HEK293 (cell line): ENCODE measurements around the gene EIF2B2.

Source experiments
- KLF8 ChIP-seq: fragments of 450-650 bp; formaldehyde crosslinking; IDR thresholded peaks from 2 replicates; pipeline ENCODE4 v1.5.1; 2016; ENCODE audit warnings: missing biosample characterization, missing genetic modification characterization
- PBX3 ChIP-seq: sonication (generic); formaldehyde crosslinking; IDR thresholded peaks from 2 replicates; pipeline ENCODE4 v1.8.1; 2022; ENCODE audit warnings: mild to moderate bottlenecking, moderate library complexity, missing genetic modification reagents
- SALL2 ChIP-seq: fragments of 450-650 bp; formaldehyde crosslinking; IDR thresholded peaks from 2 replicates; pipeline ENCODE4 v1.5.0; 2017; ENCODE audit warnings: missing biosample characterization, mild to moderate bottlenecking, missing genetic modification characterization, borderline replicate concordance
- SP2 ChIP-seq: fragments of 450-650 bp; formaldehyde crosslinking; IDR thresholded peaks from 2 replicates; pipeline ENCODE4 v1.5.1; 2016; ENCODE audit warnings: missing biosample characterization, missing genetic modification characterization
- ZBTB26 ChIP-seq: fragments of 450-650 bp; formaldehyde crosslinking; optimal IDR thresholded peaks from 2 replicates; pipeline ENCODE3; 2016; ENCODE audit warnings: missing biosample characterization, mild to moderate bottlenecking, missing genetic modification characterization
- ZBTB44 ChIP-seq: fragments of 450-650 bp; IDR thresholded peaks from 2 replicates; pipeline ENCODE4 v1.5.1; 2018; ENCODE audit warnings: missing biosample characterization, mild to moderate bottlenecking, missing genetic modification characterization
- ZIC2 ChIP-seq: fragments of 450-650 bp; formaldehyde crosslinking; IDR thresholded peaks from 2 replicates; pipeline ENCODE4 v1.5.1; 2016; ENCODE audit warnings: missing biosample characterization, missing genetic modification characterization
- ZNF133 ChIP-seq: fragments of 450-650 bp; formaldehyde crosslinking; IDR thresholded peaks from 2 replicates; pipeline ENCODE4 v1.5.1; 2016; ENCODE audit warnings: missing biosample characterization, missing genetic modification characterization
- ZNF148 ChIP-seq: fragments of 450-650 bp; formaldehyde crosslinking; IDR thresholded peaks from 2 replicates; pipeline ENCODE4 v1.5.0; 2017; ENCODE audit warnings: missing biosample characterization, missing genetic modification characterization, borderline replicate concordance
- ZNF16 ChIP-seq: fragments of 450-650 bp; formaldehyde crosslinking; IDR thresholded peaks from 2 replicates; pipeline ENCODE4 v1.5.1; 2016; ENCODE audit warnings: low read depth, missing biosample characterization, missing genetic modification characterization
- ZNF175 ChIP-seq: fragments of 450-650 bp; formaldehyde crosslinking; IDR thresholded peaks from 2 replicates; pipeline ENCODE4 v1.5.1; 2016; ENCODE audit warnings: missing biosample characterization, missing genetic modification characterization
- ZNF239 ChIP-seq: fragments of 450-650 bp; formaldehyde crosslinking; IDR thresholded peaks from 2 replicates; pipeline ENCODE4 v1.5.1; 2016; ENCODE audit warnings: missing biosample characterization, missing genetic modification characterization
- ZNF302 ChIP-seq: fragments of 450-650 bp; formaldehyde crosslinking; IDR thresholded peaks from 2 replicates; pipeline ENCODE4 v1.5.1; 2016; ENCODE audit warnings: missing biosample characterization, missing genetic modification characterization, low read depth
- ZNF354C ChIP-seq: fragments of 450-650 bp; formaldehyde crosslinking; IDR thresholded peaks from 2 replicates; pipeline ENCODE4 v1.5.1; 2016; ENCODE audit warnings: missing biosample characterization, missing genetic modification characterization, low read depth, borderline replicate concordance
- ZNF37A ChIP-seq: fragments of 450-650 bp; IDR thresholded peaks from 2 replicates; pipeline ENCODE4 v1.5.1; 2018; ENCODE audit warnings: missing biosample characterization, missing genetic modification characterization
- ZNF426 ChIP-seq: fragments of 450-650 bp; formaldehyde crosslinking; IDR thresholded peaks from 2 replicates; pipeline ENCODE4 v1.5.1; 2017; ENCODE audit warnings: missing biosample characterization, missing genetic modification characterization, mild to moderate bottlenecking, inconsistent platforms, moderate library complexity
- ZNF433 ChIP-seq: fragments of 450-650 bp; formaldehyde crosslinking; IDR thresholded peaks from 2 replicates; pipeline ENCODE4 v1.5.1; 2016; ENCODE audit warnings: missing biosample characterization, missing genetic modification characterization, low read depth
- ZNF510 ChIP-seq: fragments of 450-650 bp; formaldehyde crosslinking; IDR thresholded peaks from 2 replicates; pipeline ENCODE4 v1.5.1; 2018; ENCODE audit warnings: mild to moderate bottlenecking, missing genetic modification characterization, missing biosample characterization; ENCODE audit not compliant: insufficient replicate concordance
- ZNF571 ChIP-seq: fragments of 450-650 bp; formaldehyde crosslinking; IDR thresholded peaks from 2 replicates; pipeline ENCODE4 v1.5.0; 2017; ENCODE audit warnings: missing biosample characterization, missing genetic modification characterization
- ZNF600 ChIP-seq: fragments of 450-650 bp; formaldehyde crosslinking; IDR thresholded peaks from 2 replicates; pipeline ENCODE4 v1.5.1; 2016; ENCODE audit warnings: missing biosample characterization, missing genetic modification characterization
- ZNF624 ChIP-seq: fragments of 450-650 bp; formaldehyde crosslinking; IDR thresholded peaks from 2 replicates; pipeline ENCODE4 v1.5.1; 2017; ENCODE audit warnings: missing biosample characterization, missing genetic modification characterization
- ZNF629 ChIP-seq: fragments of 450-650 bp; formaldehyde crosslinking; IDR thresholded peaks from 2 replicates; pipeline ENCODE4 v1.5.1; 2017; ENCODE audit warnings: missing biosample characterization, missing genetic modification characterization
- ZNF654 ChIP-seq: fragments of 450-650 bp; formaldehyde crosslinking; IDR thresholded peaks from 2 replicates; pipeline ENCODE4 v1.5.1; 2016; ENCODE audit warnings: low read depth, missing biosample characterization, missing genetic modification characterization
- ZNF701 ChIP-seq: fragments of 450-650 bp; formaldehyde crosslinking; IDR thresholded peaks from 2 replicates; pipeline ENCODE4 v1.5.1; 2016; ENCODE audit warnings: missing biosample characterization, missing genetic modification characterization
- ZNF76 ChIP-seq: fragments of 450-650 bp; formaldehyde crosslinking; IDR thresholded peaks from 2 replicates; pipeline ENCODE4; 2016; ENCODE audit warnings: low read depth, missing biosample characterization, missing genetic modification characterization, borderline replicate concordance
- ZNF785 ChIP-seq: fragments of 450-650 bp; formaldehyde crosslinking; IDR thresholded peaks from 2 replicates; pipeline ENCODE4 v1.5.1; 2016; ENCODE audit warnings: missing biosample characterization, missing genetic modification characterization
- TF ChIP-seq, protein P1 (sequence below): fragments of 450-650 bp; formaldehyde crosslinking; IDR thresholded peaks from 2 replicates; pipeline ENCODE4 v1.5.1; 2017; ENCODE audit warnings: missing biosample characterization, missing genetic modification characterization
- TF ChIP-seq, protein P2 (sequence below): fragments of 450-650 bp; formaldehyde crosslinking; IDR thresholded peaks from 2 replicates; pipeline ENCODE4 v1.5.1; 2016; ENCODE audit warnings: missing biosample characterization, missing genetic modification characterization

The EIF2B2 gene

DNA sequence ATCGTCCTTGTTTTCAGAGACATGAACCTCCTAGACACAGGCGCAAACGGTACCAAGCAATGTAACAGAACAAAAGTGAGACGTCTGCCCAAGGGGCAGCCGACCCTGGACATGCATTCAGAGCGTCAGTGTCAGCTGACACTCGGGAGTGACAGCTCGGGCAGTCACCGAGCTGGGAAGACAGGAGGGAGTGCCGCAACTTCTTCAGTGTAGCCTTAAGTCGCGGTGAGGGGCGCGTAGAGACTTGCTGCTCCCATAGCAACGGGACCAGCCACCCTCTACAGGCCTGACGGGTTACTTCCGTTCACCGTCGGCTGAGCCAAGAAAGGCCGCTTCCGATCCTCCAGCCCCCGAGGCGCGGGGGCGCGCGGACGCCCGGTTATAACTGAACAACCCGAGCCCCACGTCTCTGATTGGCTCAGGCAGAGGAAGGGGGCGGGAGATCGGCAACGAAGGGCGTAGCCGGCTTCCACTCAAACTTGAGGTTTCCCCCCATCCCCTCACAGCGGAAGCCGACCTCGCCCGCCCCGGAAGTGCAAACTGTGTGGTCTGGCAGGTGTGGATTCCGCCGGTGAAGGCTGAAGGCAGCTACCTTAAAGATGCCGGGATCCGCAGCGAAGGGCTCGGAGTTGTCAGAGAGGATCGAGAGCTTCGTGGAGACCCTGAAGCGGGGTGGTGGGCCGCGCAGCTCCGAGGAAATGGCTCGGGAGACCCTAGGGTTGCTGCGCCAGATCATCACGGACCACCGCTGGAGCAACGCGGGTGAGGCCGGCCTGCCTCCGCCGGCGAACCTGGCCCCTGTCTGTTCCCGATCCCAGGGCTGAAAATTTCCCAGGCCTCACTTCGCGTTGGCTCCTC is at the start of gene EIF2B2 (continued):
- no peak for TF ChIP-seq ZNF624
- no peak for TF ChIP-seq ZIC2 (tag by site-specific recombination)
- TF ChIP-seq ZNF433, result no peak
- TF ChIP-seq, protein P1, sequence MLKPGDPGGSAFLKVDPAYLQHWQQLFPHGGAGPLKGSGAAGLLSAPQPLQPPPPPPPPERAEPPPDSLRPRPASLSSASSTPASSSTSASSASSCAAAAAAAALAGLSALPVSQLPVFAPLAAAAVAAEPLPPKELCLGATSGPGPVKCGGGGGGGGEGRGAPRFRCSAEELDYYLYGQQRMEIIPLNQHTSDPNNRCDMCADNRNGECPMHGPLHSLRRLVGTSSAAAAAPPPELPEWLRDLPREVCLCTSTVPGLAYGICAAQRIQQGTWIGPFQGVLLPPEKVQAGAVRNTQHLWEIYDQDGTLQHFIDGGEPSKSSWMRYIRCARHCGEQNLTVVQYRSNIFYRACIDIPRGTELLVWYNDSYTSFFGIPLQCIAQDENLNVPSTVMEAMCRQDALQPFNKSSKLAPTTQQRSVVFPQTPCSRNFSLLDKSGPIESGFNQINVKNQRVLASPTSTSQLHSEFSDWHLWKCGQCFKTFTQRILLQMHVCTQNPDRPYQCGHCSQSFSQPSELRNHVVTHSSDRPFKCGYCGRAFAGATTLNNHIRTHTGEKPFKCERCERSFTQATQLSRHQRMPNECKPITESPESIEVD (tag by site-specific recombination), result no peak
- TF ChIP-seq ZNF426 (tag by site-specific recombination), result no peak
- no peak for TF ChIP-seq ZNF654
- TF ChIP-seq ZNF785 (tag by site-specific recombination), result no peak
- no peak for TF ChIP-seq KLF8 (tag by site-specific recombination)
- TF ChIP-seq ZBTB26 (tag by site-specific recombination), result peak; percentile 78
- no peak for TF ChIP-seq ZNF239 (tag by site-specific recombination)
- no peak for TF ChIP-seq ZNF37A (tag by site-specific recombination)
- TF ChIP-seq ZNF510, result no peak
- no peak for TF ChIP-seq ZNF302 (tag by site-specific recombination)
- no peak for TF ChIP-seq ZBTB44
- 0 out of 2 replicates have a peak, but pooled peaks have one; percentile 29 for TF ChIP-seq ZNF76
- no peak for TF ChIP-seq ZNF175 (tag by site-specific recombination)
- no peak for TF ChIP-seq ZNF571 (tag by site-specific recombination)
- peak; percentile 93 for TF ChIP-seq ZNF600
- peak; percentile 95 for TF ChIP-seq SP2 (tag by site-specific recombination)
- TF ChIP-seq ZNF629 (tag by site-specific recombination), result peak; percentile 42
- TF ChIP-seq SALL2, result no peak
- TF ChIP-seq ZNF133 (tag by site-specific recombination), result no peak
- TF ChIP-seq ZNF354C, result no peak
- TF ChIP-seq ZNF701, result no peak
- no peak for TF ChIP-seq ZNF148 (tag by site-specific recombination)
- TF ChIP-seq, protein P2, sequence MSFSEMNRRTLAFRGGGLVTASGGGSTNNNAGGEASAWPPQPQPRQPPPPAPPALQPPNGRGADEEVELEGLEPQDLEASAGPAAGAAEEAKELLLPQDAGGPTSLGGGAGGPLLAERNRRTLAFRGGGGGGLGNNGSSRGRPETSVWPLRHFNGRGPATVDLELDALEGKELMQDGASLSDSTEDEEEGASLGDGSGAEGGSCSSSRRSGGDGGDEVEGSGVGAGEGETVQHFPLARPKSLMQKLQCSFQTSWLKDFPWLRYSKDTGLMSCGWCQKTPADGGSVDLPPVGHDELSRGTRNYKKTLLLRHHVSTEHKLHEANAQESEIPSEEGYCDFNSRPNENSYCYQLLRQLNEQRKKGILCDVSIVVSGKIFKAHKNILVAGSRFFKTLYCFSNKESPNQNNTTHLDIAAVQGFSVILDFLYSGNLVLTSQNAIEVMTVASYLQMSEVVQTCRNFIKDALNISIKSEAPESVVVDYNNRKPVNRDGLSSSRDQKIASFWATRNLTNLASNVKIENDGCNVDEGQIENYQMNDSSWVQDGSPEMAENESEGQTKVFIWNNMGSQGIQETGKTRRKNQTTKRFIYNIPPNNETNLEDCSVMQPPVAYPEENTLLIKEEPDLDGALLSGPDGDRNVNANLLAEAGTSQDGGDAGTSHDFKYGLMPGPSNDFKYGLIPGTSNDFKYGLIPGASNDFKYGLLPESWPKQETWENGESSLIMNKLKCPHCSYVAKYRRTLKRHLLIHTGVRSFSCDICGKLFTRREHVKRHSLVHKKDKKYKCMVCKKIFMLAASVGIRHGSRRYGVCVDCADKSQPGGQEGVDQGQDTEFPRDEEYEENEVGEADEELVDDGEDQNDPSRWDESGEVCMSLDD, result peak; percentile 87
- 0 out of 2 replicates have a peak, but pooled peaks have one; percentile 58 for TF ChIP-seq PBX3 (CRISPR knock-in tag)
- no peak for TF ChIP-seq ZNF16 (tag by site-specific recombination)
